ENCODE data around the gene NR1I3.

The NR1I3 gene

GRCh38 chr1:161226320-161226711 is 11.7 kb downstream of the NR1I3 start:
- no peak for TF ChIP-seq CTCF (IDR thresholded peaks at IDR 0.05)

DNA sequence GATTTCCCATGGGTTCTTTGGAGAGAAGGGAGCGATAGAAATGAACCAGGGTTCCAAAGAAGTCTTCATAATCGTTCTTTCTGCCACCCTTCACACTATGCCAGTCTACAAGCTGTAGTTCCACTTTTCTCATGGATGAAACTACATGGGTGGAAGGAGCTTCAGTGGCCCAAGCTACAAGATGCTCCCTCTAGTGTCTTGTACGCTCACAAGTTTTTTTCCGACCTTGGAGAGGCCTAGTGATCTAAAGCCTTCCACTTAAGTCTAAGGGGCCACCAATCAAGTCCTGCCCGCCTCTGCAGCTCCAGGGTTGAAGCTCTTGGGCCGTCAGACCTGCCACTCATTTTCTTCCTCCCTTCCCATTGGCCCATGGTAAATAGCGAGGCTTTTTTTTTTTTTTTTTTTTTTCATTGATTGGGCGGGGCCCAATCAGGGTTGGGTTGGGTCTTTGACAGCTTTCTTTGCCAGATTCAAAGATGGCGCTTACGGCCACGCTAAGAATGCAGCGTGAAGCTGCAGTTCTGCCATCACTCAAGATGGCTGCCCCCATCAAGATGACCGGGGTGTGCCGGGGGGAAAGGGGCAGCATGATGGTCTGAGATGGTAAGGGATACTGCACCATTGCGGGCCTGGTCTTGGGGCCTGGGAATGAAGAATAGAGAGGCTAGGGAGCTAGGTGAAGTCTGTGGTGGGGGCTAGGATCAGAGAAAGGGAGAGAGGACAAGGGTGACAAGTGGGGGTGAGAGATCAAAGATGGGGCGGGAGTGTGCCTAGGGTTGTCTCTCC is 12.3 kb downstream of the NR1I3 start, which contains the start of gene TOMM40L:
Gene TOMM40L (plus strand): TSS at position 527 of the 786 bp plus-strand sequence. CDS start 430 bp downstream, outside the sequence.
- TF ChIP-seq CTCF (IDR thresholded peaks at IDR 0.05), result peak; percentile 69

DNA sequence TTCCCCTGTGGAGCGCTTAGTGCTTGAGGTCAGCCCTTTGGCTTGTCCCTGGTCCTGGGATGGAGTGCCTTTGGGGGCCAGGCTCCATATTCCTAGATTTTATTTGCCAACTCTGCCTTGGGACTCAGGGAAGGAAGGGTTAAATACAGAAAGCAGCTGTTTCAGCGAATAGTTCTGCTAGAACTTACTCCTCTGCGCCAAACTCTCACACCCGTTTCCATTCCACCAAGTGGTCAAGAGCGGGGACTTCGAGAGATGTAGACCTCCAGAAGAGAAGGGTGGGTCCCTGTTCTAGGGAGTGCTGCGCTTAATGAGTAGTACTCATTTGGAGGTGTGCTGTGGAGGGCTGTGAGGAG is 12.8 kb downstream of the NR1I3 start:
- TF ChIP-seq CTCF (IDR thresholded peaks at IDR 0.05), result no peak

DNA sequence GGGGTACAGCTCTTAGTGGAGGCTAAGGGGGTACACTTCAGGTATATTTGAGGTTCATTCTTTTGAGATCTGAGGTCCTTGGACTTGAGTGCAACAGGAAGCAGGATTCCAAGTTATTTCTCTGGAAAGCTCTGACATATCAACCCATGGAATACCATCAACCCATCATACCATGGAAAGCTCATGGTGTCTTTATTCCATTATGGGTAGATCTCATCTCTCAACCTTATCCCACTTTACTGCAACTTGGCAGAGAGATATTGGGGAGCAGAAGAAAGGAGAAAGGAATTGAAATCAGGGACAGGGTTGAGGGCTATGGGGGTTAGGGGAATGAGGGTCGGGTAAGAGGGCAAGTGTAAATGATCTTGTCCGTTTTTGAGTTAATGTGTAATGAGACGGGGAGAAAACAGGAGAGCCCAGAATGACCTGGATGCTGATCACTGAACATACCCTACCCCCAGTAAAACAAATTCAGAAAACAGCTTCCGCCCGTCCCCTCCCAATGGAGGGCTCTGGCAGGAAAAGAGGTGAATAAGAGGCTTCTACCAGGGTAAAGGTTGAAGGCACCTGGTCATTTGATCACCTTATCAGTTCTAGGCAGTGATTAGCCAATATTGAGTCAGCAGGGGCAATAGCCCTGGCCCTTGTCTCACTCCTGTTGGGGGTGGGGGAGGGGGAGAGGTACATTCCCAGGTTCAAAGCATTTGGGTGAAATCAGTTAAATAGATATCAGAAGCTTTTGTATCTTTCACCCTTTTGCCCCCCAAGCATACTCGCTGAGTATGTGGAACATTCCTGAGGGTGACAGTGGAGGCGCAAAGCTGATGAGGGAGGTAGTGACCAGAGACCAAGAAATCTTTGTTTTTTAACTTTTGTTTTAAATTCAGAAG is 14.0 kb downstream of the NR1I3 start:
- TF ChIP-seq CTCF (IDR thresholded peaks at IDR 0.05), result no peak

DNA sequence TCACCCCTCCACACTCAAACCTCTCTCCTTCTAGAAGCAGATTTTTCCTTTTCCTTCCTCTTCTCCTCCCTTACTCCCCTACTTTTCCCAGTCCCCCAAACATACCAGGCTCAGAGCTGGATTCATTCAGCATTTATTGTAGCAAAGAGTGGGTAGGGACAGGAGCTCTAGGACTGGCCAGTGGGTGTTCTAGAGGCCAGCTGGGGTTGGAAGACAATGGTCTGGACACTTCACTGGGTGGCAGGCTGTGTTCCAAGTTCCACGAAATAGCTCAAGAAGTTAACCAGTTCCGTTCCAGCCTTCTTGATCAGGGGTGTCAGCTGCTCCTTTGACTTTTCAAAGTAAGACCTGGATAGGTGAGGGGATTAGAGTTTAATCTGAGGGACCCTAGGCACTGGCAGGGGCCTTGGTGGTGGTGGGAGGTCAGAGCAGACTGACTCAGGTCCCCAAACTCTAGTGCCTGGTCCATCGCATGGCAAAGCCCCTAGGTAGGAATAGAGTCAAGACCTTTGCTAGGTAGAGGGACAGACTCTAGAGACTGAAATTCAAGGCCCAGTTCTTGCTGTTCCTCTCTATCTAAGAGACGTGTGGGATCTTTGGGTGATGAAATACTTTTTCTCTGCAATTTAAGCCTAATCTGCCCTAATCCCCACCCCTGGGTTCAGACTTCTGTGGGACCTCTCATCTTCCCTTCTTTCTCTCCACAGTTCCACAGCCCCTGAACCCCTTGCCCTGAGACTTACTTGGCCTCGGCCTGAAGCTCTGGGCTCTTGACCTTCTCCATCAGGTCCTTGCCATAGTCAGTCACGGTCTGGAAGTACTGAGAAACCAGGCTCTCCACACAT is 15.6 kb downstream of the NR1I3 start:
- no peak for TF ChIP-seq CTCF (IDR thresholded peaks at IDR 0.05)

DNA sequence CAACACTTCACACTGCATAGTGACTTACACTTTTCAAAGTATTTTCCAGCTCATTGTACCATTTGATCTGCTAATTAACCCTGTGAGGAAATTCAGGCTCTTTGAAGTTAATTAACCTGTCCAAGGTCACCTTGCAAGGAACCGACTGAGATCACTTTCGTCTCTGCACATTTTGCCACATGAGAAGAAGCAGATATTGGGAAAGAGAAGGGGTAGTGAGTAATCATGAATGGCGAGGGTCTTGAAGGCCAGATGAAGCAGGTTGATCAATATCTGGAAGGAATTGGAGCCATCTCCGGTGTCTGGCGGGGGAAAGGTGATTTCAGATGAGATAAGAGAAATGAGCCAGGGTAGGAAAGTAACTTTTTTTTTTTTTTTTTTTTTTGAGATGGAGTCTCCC is 18.0 kb downstream of the NR1I3 start:
- no peak for TF ChIP-seq CTCF (IDR thresholded peaks at IDR 0.05)

Measured in LNCAP (cell line).